HEK293 (cell line): ENCODE measurements around the gene C1QTNF9B.

Source experiments
- CTCF ChIA-PET: fragments of 350-600 bp; formaldehyde crosslinking; extraction: SDS; loops from one replicate; lab custom pipeline; 2021; ENCODE audit warnings: antibody characterized with exemption; lab: Yijun Ruan, JAX
- POLR2A ChIA-PET: fragments of 300-600 bp; formaldehyde crosslinking; extraction: SDS; loops from one replicate; lab custom pipeline; 2020; ENCODE audit warnings: antibody characterized with exemption, inconsistent platforms; lab: Yijun Ruan, JAX
- H3K27ac ChIP-seq: fragments of 200-500 bp; sonication (Bioruptor generic); 2 replicates; pipeline ENCODE4 v1.5.1; 2014; ENCODE audit warnings: low read depth, low read length, control low read depth, inconsistent platforms; ENCODE audit errors: extremely low read depth
- H3K36me3 ChIP-seq, 2 experiments: fragments of 200-500 bp in 1 of 2; sonication (Bioruptor generic) in 1 of 2; 1 replicate in 1 of 2; 2 replicates in 1 of 2; pipeline ENCODE4 v1.5.1; 2014 to 2017; ENCODE audit warnings: inconsistent platforms in 2 of 2, low read length in 2 of 2; ENCODE audit not compliant: control insufficient read depth in 2 of 2, insufficient read depth in 1 of 2
- H3K4me1 ChIP-seq: fragments of 200-500 bp; sonication (Bioruptor generic); 2 replicates; pipeline ENCODE4 v1.5.1; 2014; ENCODE audit warnings: mild to moderate bottlenecking, low read length, inconsistent platforms; ENCODE audit not compliant: control insufficient read depth, insufficient read depth
- H3K4me3 ChIP-seq: 2 replicates; pipeline ENCODE4 v1.5.1; 2011; ENCODE audit warnings: low read depth, mild to moderate bottlenecking, control low read depth, low read length, moderate library complexity
- H3K9me3 ChIP-seq: fragments of 200-500 bp; sonication (Bioruptor generic); 2 replicates; pipeline ENCODE4 v1.5.1; 2014; ENCODE audit warnings: low read depth, low read length, inconsistent platforms; ENCODE audit not compliant: control insufficient read depth, insufficient read depth
- BCL11B ChIP-seq: fragments of 450-650 bp; formaldehyde crosslinking; IDR thresholded peaks from 2 replicates; pipeline ENCODE4 v1.5.1; 2016; ENCODE audit warnings: low read depth, missing biosample characterization, missing genetic modification characterization
- GFI1B ChIP-seq: fragments of 450-650 bp; formaldehyde crosslinking; IDR thresholded peaks from 2 replicates; pipeline ENCODE4 v1.5.1; 2016; ENCODE audit warnings: missing biosample characterization, missing genetic modification characterization
- GLIS2 ChIP-seq: fragments of 450-650 bp; formaldehyde crosslinking; IDR thresholded peaks from 2 replicates; pipeline ENCODE4 v1.5.1; 2016; ENCODE audit warnings: missing biosample characterization, missing genetic modification characterization
- KLF1 ChIP-seq: fragments of 450-650 bp; formaldehyde crosslinking; IDR thresholded peaks from 2 replicates; pipeline ENCODE4 v1.5.1; 2016; ENCODE audit warnings: missing biosample characterization, missing genetic modification characterization
- KLF10 ChIP-seq: fragments of 450-650 bp; IDR thresholded peaks from 2 replicates; pipeline ENCODE4 v1.5.1; 2018; ENCODE audit warnings: missing biosample characterization, mild to moderate bottlenecking, missing genetic modification characterization
- KLF16 ChIP-seq: fragments of 450-650 bp; formaldehyde crosslinking; IDR thresholded peaks from 2 replicates; pipeline ENCODE4 v1.5.1; 2017; ENCODE audit warnings: missing biosample characterization, missing genetic modification characterization
- MEIS1 ChIP-seq: sonication (generic); formaldehyde crosslinking; IDR thresholded peaks from 2 replicates; pipeline ENCODE4 v1.8.1; 2022; ENCODE audit warnings: missing genetic modification reagents, mild to moderate bottlenecking, borderline replicate concordance
- REPIN1 ChIP-seq: fragments of 450-650 bp; formaldehyde crosslinking; IDR thresholded peaks from 2 replicates; pipeline ENCODE4 v1.5.1; 2017; ENCODE audit warnings: missing biosample characterization, missing genetic modification characterization, low read depth
- SETDB1 ChIP-seq: IDR thresholded peaks from one replicate; pipeline ENCODE4 v1.6.1; 2017; ENCODE audit warnings: mild to moderate bottlenecking, low read length, moderate library complexity, mixed read lengths; ENCODE audit not compliant: insufficient read length
- ZBTB17 ChIP-seq: fragments of 450-650 bp; formaldehyde crosslinking; IDR thresholded peaks from 2 replicates; pipeline ENCODE4 v1.5.1; 2016; ENCODE audit warnings: missing biosample characterization, missing genetic modification characterization
- ZBTB48 ChIP-seq: fragments of 450-650 bp; formaldehyde crosslinking; IDR thresholded peaks from 2 replicates; pipeline ENCODE4 v1.5.1; 2016; ENCODE audit warnings: missing biosample characterization, missing genetic modification characterization
- ZNF121 ChIP-seq: fragments of 450-650 bp; formaldehyde crosslinking; IDR thresholded peaks from 2 replicates; pipeline ENCODE4 v1.5.1; 2016; ENCODE audit warnings: missing biosample characterization, missing genetic modification characterization
- ZNF133 ChIP-seq: fragments of 450-650 bp; formaldehyde crosslinking; IDR thresholded peaks from 2 replicates; pipeline ENCODE4 v1.5.1; 2016; ENCODE audit warnings: missing biosample characterization, missing genetic modification characterization
- ZNF2 ChIP-seq: fragments of 450-650 bp; formaldehyde crosslinking; IDR thresholded peaks from 2 replicates; pipeline ENCODE4 v1.5.1; 2016; ENCODE audit warnings: missing biosample characterization, missing genetic modification characterization
- ZNF214 ChIP-seq: fragments of 450-650 bp; formaldehyde crosslinking; IDR thresholded peaks from 2 replicates; pipeline ENCODE4 v1.5.1; 2017; ENCODE audit warnings: missing biosample characterization, mild to moderate bottlenecking, missing genetic modification characterization, borderline replicate concordance
- ZNF248 ChIP-seq: fragments of 450-650 bp; formaldehyde crosslinking; IDR thresholded peaks from 2 replicates; pipeline ENCODE4 v1.5.1; 2017; ENCODE audit warnings: missing biosample characterization, missing genetic modification characterization
- ZNF26 ChIP-seq: fragments of 450-650 bp; formaldehyde crosslinking; IDR thresholded peaks from 2 replicates; pipeline ENCODE4 v1.5.1; 2016; ENCODE audit warnings: missing biosample characterization, missing genetic modification characterization
- ZNF311 ChIP-seq: fragments of 450-650 bp; formaldehyde crosslinking; IDR thresholded peaks from 2 replicates; pipeline ENCODE4 v1.5.1; 2017; ENCODE audit warnings: missing biosample characterization, missing genetic modification characterization, borderline replicate concordance
- ZNF37A ChIP-seq: fragments of 450-650 bp; IDR thresholded peaks from 2 replicates; pipeline ENCODE4 v1.5.1; 2018; ENCODE audit warnings: missing biosample characterization, missing genetic modification characterization
- ZNF426 ChIP-seq: fragments of 450-650 bp; formaldehyde crosslinking; IDR thresholded peaks from 2 replicates; pipeline ENCODE4 v1.5.1; 2017; ENCODE audit warnings: missing biosample characterization, missing genetic modification characterization, mild to moderate bottlenecking, inconsistent platforms, moderate library complexity
- ZNF433 ChIP-seq: fragments of 450-650 bp; formaldehyde crosslinking; IDR thresholded peaks from 2 replicates; pipeline ENCODE4 v1.5.1; 2016; ENCODE audit warnings: missing biosample characterization, missing genetic modification characterization, low read depth
- ZNF544 ChIP-seq: fragments of 450-650 bp; formaldehyde crosslinking; IDR thresholded peaks from 2 replicates; pipeline ENCODE4 v1.5.0; 2017; ENCODE audit warnings: missing biosample characterization, missing genetic modification characterization
- ZNF548 ChIP-seq: fragments of 450-650 bp; formaldehyde crosslinking; IDR thresholded peaks from 2 replicates; pipeline ENCODE4 v1.5.1; 2016; ENCODE audit warnings: missing biosample characterization, missing genetic modification characterization
- ZNF561 ChIP-seq: fragments of 450-650 bp; IDR thresholded peaks from 2 replicates; pipeline ENCODE4 v1.5.1; 2018; ENCODE audit warnings: missing biosample characterization, missing genetic modification characterization, borderline replicate concordance
- ZNF610 ChIP-seq: fragments of 450-650 bp; formaldehyde crosslinking; IDR thresholded peaks from 2 replicates; pipeline ENCODE4 v1.5.1; 2016; ENCODE audit warnings: missing biosample characterization, missing genetic modification characterization, borderline replicate concordance
- ZNF677 ChIP-seq: fragments of 450-650 bp; IDR thresholded peaks from 2 replicates; pipeline ENCODE4 v1.5.0; 2018; ENCODE audit warnings: missing biosample characterization, mild to moderate bottlenecking, missing genetic modification characterization, moderate library complexity
- ZNF768 ChIP-seq: fragments of 450-650 bp; formaldehyde crosslinking; IDR thresholded peaks from 2 replicates; pipeline ENCODE4 v1.5.1; 2018; ENCODE audit warnings: missing biosample characterization, mild to moderate bottlenecking, missing genetic modification characterization
- ZNF777 ChIP-seq: fragments of 450-650 bp; formaldehyde crosslinking; IDR thresholded peaks from 2 replicates; pipeline ENCODE4 v1.5.1; 2017; ENCODE audit warnings: missing biosample characterization, missing genetic modification characterization, borderline replicate concordance
- ZNF791 ChIP-seq: fragments of 450-650 bp; formaldehyde crosslinking; IDR thresholded peaks from 2 replicates; pipeline ENCODE4 v1.5.1; 2016; ENCODE audit warnings: missing biosample characterization, missing genetic modification characterization
- ZSCAN5A ChIP-seq: fragments of 450-650 bp; formaldehyde crosslinking; IDR thresholded peaks from 2 replicates; pipeline ENCODE4 v1.5.1; 2016; ENCODE audit warnings: missing biosample characterization, missing genetic modification characterization
- ZXDB ChIP-seq: fragments of 450-650 bp; formaldehyde crosslinking; IDR thresholded peaks from 2 replicates; pipeline ENCODE4 v1.5.1; 2016; ENCODE audit warnings: missing biosample characterization, missing genetic modification characterization
- TF ChIP-seq, protein P1 (sequence below): fragments of 450-650 bp; formaldehyde crosslinking; IDR thresholded peaks from 2 replicates; pipeline ENCODE4 v1.5.1; 2017; ENCODE audit warnings: missing biosample characterization, missing genetic modification characterization
- TF ChIP-seq, protein P2 (sequence below): sonication (generic); formaldehyde crosslinking; IDR thresholded peaks from 2 replicates; pipeline ENCODE4 v1.8.1; 2022; ENCODE audit warnings: mild to moderate bottlenecking, moderate library complexity, missing genetic modification reagents

Gene C1QTNF9B

GRCh38 chr13:23850134-23850533 is 47.2 kb downstream of the C1QTNF9B start:
- H3K27ac ChIP-seq = no peak overlapping the region
- POLR2A ChIA-PET = no interaction called here

DNA sequence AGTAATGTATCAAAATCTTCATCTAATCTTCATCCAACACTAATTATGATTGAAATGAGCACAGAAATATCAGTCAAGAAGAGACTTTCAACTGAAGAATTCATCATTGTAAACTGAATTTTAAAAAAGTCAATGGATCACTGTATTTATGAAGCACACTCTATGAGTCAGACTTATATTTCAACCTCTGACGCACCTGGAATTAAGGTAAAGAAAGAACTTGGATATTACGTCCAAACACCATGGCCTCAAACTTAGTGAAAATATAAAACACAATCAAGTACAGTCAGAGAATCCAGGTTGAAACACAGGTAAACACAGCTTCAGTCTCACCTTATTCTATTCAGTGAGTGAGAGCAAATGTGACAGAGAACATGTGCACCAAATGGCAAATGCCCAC is 47.6 kb downstream of the C1QTNF9B start:
- ChIA-PET CTCF (no interaction called here), POLR2A (no interaction called here)

More at GRCh38 chr13:23850134-23850533, 47.2 kb downstream of the C1QTNF9B start:
- no peaks in the 10 kb centered on the region for H3K9me3 ChIP-seq
- CTCF ChIA-PET = no interaction called here
- TF ChIP-seq ZNF248 (tag by site-specific recombination) (no peak), ZNF311 (tag by site-specific recombination) (no peak), GFI1B (tag by site-specific recombination) (no peak), MEIS1 (CRISPR knock-in tag) (no peak), ZNF214 (tag by site-specific recombination) (no peak), ZNF26 (tag by site-specific recombination) (no peak), ZBTB17 (tag by site-specific recombination) (no peak), ZNF610 (tag by site-specific recombination) (no peak), ZXDB (tag by site-specific recombination) (no peak), ZNF433 (tag by site-specific recombination) (no peak), ZNF548 (tag by site-specific recombination) (no peak), SETDB1 (no peak), BCL11B (tag by site-specific recombination) (no peak)
- TF ChIP-seq, all 188 proteins: peak for 0
- Histone ChIP-seq H3K4me1 (no peaks in the 10 kb centered on the region), H3K4me3 (no peak overlapping the region), H3K36me3 (no peaks in the 10 kb centered on the region)

GRCh38 chr13:23848646-23849141 is 48.6 kb downstream of the C1QTNF9B start:
- H3K36me3 ChIP-seq = no peaks in the 10 kb centered on the region
- ChIA-PET POLR2A (no interaction called here), CTCF (interaction anchor here (0.6 to 0.9 kb wide), 2 partner anchors 60 to 312 kb away, joined by 3 read pairs; no protein-coding TSS in a partner anchor)
- H3K4me1 ChIP-seq = no peaks in the 10 kb centered on the region
- no peak overlapping the region for H3K4me3 ChIP-seq
- TF ChIP-seq ZNF777 (tag by site-specific recombination) (no peak), ZNF768 (tag by site-specific recombination) (no peak), ZNF2 (tag by site-specific recombination) (no peak), ZSCAN5A (no peak), ZNF37A (tag by site-specific recombination) (no peak)
- TF ChIP-seq, protein P1, sequence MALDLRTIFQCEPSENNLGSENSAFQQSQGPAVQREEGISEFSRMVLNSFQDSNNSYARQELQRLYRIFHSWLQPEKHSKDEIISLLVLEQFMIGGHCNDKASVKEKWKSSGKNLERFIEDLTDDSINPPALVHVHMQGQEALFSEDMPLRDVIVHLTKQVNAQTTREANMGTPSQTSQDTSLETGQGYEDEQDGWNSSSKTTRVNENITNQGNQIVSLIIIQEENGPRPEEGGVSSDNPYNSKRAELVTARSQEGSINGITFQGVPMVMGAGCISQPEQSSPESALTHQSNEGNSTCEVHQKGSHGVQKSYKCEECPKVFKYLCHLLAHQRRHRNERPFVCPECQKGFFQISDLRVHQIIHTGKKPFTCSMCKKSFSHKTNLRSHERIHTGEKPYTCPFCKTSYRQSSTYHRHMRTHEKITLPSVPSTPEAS (tag by site-specific recombination) = no peak
- no peak overlapping the region for H3K27ac ChIP-seq
- no peaks in the 10 kb centered on the region for H3K9me3 ChIP-seq

More for the DNA sequence above, 47.6 kb downstream of the C1QTNF9B start:
- H3K4me3 ChIP-seq = no peak overlapping the region
- H3K36me3 ChIP-seq = no peaks in the 10 kb centered on the region
- no peaks in the 10 kb centered on the region for H3K9me3 ChIP-seq
- H3K4me1 ChIP-seq = no peaks in the 10 kb centered on the region
- TF ChIP-seq GLIS2 = no peak
- TF ChIP-seq ZNF2 (tag by site-specific recombination) = no peak
- TF ChIP-seq ZNF544 (tag by site-specific recombination) = no peak
- no peak for TF ChIP-seq REPIN1 (tag by site-specific recombination)
- no peak for TF ChIP-seq ZNF133 (tag by site-specific recombination)
- no peak for TF ChIP-seq ZNF248 (tag by site-specific recombination)
- no peak for TF ChIP-seq ZNF677 (tag by site-specific recombination)
- TF ChIP-seq KLF10 (tag by site-specific recombination) = no peak
- TF ChIP-seq, protein P2, sequence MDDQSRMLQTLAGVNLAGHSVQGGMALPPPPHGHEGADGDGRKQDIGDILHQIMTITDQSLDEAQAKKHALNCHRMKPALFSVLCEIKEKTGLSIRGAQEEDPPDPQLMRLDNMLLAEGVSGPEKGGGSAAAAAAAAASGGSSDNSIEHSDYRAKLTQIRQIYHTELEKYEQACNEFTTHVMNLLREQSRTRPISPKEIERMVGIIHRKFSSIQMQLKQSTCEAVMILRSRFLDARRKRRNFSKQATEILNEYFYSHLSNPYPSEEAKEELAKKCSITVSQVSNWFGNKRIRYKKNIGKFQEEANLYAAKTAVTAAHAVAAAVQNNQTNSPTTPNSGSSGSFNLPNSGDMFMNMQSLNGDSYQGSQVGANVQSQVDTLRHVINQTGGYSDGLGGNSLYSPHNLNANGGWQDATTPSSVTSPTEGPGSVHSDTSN (CRISPR knock-in tag) = no peak
- no peak for TF ChIP-seq SETDB1
- no peak for TF ChIP-seq ZBTB48
- no peak for TF ChIP-seq ZNF777 (tag by site-specific recombination)
- no peak for TF ChIP-seq ZNF791 (tag by site-specific recombination)
- no peak for TF ChIP-seq ZNF121
- no peak for TF ChIP-seq ZNF561
- TF ChIP-seq KLF1 (tag by site-specific recombination) = no peak
- no peak for TF ChIP-seq ZNF426 (tag by site-specific recombination)
- no peak for TF ChIP-seq KLF16 (tag by site-specific recombination)
- no peak overlapping the region for H3K27ac ChIP-seq
